GM21737 (cell line): ENCODE results near the gene GEMIN5.
"Not testable (repeated sequence)": the region's sequence is repeated elsewhere in the genome, so short reads cannot be mapped to it uniquely, and the experiment has no call there.

Source experiments
- ATAC-seq: cut with Tn5 transposase; IDR thresholded peaks from one replicate; pipeline ENCODE4 v1.9.1; 2021; ENCODE audit warnings: mild to moderate bottlenecking, moderate library complexity; ENCODE audit not compliant: unreplicated experiment

Gene GEMIN5

GRCh38 chr5:154937718-154938466, at the start of gene GEMIN5:
GEMIN5 (minus strand) TSS chr5:154938211; CDS start chr5:154938133, 78 bp downstream.
- peak; percentile 85 for ATAC-seq

- ATAC-seq, result no peak
Observed at GRCh38 chr5:154986151-154986550, 48.1 kb upstream of the GEMIN5 start.

DNA sequence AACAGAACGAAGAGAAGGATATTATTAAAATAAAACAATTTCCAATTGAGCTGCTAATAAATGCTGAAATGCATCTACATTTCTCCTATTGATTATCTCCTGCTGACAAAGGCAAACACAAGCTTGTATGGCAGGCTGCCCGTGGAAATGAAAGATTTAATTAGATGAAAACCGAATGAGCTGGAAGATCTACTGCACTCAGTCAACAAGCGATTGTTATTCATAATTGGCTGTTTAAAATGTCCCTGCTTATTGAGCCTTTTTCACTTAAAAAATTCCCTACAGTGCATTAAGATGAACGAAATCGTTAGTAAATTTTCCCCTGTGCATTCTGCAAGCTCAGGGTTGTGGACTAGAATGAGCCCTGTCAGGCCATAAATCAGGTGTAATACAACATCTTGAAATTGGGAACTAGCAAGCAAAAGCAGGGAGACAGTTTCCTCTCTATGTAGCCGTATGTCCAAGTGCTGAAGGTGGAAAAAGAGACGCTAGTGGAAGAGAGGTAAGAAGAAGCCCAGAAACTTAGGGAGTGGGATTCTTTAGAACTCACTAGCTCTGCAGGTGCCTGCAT, 47.0 kb upstream of the GEMIN5 start:
- no peak for ATAC-seq

DNA sequence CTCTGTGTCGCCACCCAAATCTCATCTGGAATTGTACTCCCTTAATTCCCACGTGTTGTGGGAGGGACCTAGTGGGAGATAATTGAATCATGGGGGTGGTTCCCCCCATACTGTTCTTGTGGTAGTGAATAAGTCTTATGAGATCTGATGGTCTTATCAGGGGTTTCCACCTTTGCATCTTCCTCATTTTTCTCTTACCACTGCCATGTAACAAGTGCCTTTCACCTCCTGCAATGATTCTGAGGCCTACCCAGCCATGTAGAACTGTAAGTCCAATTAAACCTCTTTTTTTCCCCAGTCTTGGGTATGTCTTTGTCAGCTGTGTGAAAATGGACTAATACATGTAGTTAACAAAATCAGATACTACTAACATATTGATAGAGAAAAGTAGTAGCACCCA, 40.3 kb upstream of the GEMIN5 start:
- not testable (repeated sequence) for ATAC-seq

- ATAC-seq, result no peak
Observed at GRCh38 chr5:154977409-154977808, 39.4 kb upstream of the GEMIN5 start.

DNA sequence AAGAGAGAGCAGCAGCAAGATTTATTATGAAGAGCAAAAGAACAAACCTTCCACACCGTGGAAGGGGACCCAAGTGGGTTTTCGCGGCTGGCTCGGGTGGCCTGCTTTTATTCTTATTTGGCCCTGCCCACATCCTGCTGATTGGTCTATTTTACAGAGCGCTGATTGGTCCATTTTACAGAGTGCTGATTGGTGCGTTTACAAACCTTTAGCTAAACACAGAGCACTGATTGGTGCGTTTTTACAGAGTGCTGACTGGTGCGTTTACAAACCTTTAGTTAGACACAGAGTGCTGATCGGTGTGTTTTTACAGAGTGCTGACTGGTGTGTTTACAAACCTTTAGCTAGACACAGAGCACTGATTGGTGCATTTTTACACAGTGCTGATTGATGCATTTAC, 38.1 kb upstream of the GEMIN5 start:
- not testable (repeated sequence) for ATAC-seq

- no peak for ATAC-seq
Observed at GRCh38 chr5:154972476-154973080, 34.6 kb upstream of the GEMIN5 start.

- no peak for ATAC-seq
Observed at GRCh38 chr5:154971501-154971900, 33.5 kb upstream of the GEMIN5 start.

- ATAC-seq, result no peak
Observed at GRCh38 chr5:154970759-154971158, 32.7 kb upstream of the GEMIN5 start.

- ATAC-seq, result no peak
Observed at GRCh38 chr5:154968953-154969352, 30.9 kb upstream of the GEMIN5 start.

DNA sequence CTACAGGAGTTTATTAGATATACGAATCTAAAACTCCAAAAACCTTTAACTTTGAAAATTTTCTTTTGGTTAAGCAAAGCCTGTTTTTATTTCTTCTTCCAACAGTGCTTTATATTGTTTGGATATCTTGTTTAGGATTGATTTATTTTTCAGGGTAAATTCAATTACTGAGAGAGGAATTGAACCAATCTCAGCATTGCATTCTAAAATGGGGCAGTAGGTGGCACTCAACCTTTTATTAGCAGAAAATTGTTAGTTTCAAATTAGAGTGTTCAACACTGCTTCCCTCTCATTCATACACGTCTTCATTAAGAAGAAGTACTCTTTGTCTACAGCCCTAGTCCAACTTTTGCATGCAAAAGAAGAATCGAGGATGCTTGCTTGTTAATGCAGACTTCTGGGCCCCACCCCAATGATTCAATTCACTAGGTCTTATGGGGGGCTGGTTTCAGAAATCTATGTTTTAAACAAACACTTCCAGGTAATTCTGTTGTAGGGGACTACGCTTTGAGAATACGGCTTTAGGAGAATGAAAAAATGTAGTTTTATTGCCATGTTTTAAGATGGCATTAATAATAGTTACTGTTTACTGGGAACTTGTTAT, 29.5 kb upstream of the GEMIN5 start:
- ATAC-seq, result no peak

GRCh38 chr5:154966874-154967273, 28.9 kb upstream of the GEMIN5 start:
- no peak for ATAC-seq

DNA sequence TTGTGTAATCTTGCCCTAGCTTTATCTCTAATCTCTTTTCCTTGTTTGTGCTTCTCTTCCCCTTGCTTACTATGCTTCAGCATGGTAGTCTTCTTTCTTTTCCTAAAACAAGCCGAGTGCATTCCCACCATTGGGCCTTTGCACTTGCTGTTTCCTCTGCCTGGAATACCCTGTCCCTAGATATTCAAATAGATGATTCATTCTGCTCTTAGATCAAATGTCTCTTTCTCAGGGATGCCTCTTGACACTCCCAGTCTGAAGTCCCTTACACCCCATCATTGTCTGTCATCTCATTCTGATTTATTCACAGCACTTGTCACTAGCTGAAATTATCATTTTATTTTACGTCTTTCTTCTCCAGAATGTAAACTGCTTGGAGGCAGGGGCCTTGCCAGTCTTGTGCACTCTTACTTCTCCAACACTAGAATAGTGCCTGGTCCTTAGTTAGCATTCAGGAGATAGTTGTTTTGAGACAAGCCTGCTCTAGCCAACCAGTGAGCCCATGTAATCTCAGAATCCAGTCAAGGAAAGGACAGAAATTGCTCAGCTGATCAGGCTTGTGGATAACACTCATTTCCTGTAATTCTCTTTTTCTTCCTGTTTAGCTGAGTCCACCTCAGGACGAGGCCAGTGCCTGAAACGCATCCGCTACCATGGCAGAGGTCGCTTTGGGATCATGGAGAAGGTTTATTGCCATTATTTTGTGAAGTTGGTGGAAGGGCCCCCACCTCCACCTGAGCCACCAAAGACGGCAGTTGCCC, 28.2 kb upstream of the GEMIN5 start:
- no peak for ATAC-seq

GRCh38 chr5:154962494-154962893, 24.5 kb upstream of the GEMIN5 start:
- peak; percentile 91 for ATAC-seq

- no peak for ATAC-seq
Observed at GRCh38 chr5:154956712-154957111, 18.7 kb upstream of the GEMIN5 start.

DNA sequence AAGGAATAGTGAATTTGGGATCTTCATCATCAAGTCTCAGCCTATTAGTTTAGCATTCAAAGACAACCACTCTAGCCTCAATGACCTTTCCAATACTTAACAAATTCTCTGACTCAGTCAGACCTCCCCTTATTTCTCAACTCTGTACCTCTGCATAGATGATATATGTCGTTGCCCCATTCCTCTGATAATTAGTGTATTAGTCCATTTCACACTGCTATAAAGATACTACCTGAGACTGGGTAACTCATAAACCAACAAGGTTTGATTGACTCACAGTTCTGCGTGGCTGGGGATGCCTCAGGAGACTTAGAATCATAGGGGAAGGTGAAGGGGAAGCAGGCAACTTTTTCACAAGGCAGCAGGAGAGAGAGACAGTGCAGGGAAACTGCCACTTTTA, 11.8 kb upstream of the GEMIN5 start:
- ATAC-seq, result no peak

DNA sequence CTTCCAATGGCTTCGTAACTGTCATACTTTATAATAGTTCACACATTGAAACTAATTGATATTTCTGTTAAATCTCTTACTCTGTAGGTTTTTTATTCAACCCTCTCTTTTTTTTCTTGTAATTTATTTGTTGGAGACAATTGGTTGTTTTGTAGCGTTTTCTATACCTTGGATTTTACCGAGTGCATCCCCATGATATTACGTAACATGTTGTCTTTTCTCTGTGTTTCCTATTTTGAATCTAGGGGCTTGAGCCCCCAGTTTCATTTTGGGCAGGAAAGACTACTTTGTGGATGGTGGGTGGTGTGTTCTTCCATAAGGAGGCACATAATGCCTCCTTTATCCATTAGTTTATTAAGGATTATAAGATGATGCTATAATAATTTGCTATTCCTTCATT, 10.3 kb upstream of the GEMIN5 start:
- no peak for ATAC-seq

DNA sequence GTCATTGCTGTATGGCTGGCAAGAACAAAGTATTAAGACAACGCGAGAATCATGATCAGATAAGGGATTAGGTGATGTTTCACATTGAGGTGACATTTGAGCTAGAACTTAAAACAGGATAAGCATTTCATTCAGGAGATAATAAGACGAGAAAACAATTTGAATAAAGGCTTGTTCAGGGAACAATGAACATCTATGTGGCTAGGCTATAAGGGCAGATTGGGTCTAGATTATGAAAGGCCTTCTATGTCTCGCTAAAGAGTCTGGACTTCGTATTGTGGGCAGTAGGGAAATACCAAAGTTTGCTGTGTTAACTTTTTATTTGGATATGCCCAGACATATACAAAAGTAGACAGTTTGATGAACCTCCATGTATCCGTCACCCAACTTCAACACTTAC, 9.8 kb upstream of the GEMIN5 start:
- no peak for ATAC-seq

DNA sequence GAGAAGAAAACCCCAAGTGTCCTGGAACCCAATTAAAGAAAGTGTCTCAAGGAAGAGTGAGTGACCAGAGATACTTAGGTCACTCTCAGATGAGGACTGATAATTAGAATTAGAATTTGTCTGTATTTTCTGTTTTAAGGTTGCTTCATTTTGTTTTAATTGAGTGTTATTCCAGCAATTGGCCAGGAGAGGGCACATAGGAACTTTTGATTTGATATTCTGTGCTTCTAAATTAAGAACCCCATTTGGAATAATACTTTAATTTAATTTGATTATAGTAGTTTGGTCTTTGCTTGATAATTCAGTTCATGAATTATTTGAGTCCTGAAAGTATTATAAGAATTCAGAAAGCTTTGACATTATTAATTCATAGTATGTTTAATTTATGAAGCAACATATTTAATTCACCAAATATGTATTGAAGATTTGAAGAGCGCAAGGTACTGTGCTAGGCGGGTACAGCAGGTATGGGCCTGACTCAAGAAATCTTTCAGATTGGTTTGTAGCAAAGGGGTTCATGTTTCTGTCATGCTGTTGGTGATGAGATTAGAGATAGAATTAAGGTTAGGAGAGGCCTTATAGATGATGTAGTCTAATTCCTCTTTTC, 7.8 kb upstream of the GEMIN5 start:
- ATAC-seq, result no peak

- ATAC-seq, result no peak
Observed at GRCh38 chr5:154944716-154945115, 6.7 kb upstream of the GEMIN5 start.

DNA sequence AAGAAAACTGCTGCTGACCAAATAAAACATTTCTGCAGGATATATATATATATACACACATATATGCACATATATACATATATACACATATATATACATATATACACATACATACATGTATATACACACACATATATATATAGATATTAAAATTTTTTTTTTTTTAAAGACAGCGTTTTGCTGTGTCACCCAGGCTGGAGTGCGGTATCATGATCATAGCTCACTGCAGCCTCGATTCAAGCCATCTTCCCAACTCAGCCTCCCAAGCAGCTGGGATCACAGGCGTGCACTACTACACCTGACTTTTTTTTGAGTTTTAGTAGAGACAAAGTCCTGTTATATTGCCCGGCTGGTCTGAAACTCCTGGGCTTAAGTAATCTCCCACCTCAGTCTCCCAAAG, 5.5 kb upstream of the GEMIN5 start:
- ATAC-seq, result no peak
